GM06990 (cell line): ENCODE data around the gene CARD14.

Experiments
- DNase-seq: peaks from one replicate; pipeline ENCODE4 v3.0.0-alpha.2; 2011; ENCODE audit not compliant: insufficient read length; ENCODE audit errors: extremely low read depth
- H3K27me3 ChIP-seq: replicated peaks from 2 replicates; pipeline ENCODE4 v1.6.0; 2011; ENCODE audit warnings: low read length; ENCODE audit not compliant: control insufficient read depth, insufficient read depth
- H3K36me3 ChIP-seq: 2 replicates; pipeline ENCODE4 v1.5.1; 2011; ENCODE audit warnings: low read length; ENCODE audit not compliant: control insufficient read depth, insufficient read depth
- H3K4me3 ChIP-seq: replicated peaks from 2 replicates; pipeline ENCODE4 v1.5.1; 2011; ENCODE audit warnings: low read depth, mild to moderate bottlenecking, control low read depth, low read length
- CTCF ChIP-seq: IDR thresholded peaks from 2 replicates; pipeline ENCODE4 v1.5.1; 2011; ENCODE audit warnings: low read length, control low read depth, mild to moderate bottlenecking, inconsistent platforms; ENCODE audit not compliant: insufficient read depth, poor library complexity, severe bottlenecking

The CARD14 gene

GRCh38 chr17:80182845-80183223 lies 13.0 kb downstream of the CARD14 start:
- no peak for TF ChIP-seq CTCF

GRCh38 chr17:80183581-80184422 lies 14.0 kb downstream of the CARD14 start:
- DNase-seq, result no peak
- Histone ChIP-seq H3K36me3 (no peaks in the 10 kb centered on the region), H3K27me3 (no peaks in the 10 kb centered on the region; the same call in none of the 2 replicates), H3K4me3 (no peak overlapping the region)
- no peak for TF ChIP-seq CTCF

More at GRCh38 chr17:80182845-80183223, 13.0 kb downstream of the CARD14 start:
- DNase-seq, result no peak
- H3K4me3 ChIP-seq, result no peak overlapping the region
- no peaks in the 10 kb centered on the region; the same call in none of the 2 replicates for H3K27me3 ChIP-seq
- H3K36me3 ChIP-seq, result no peaks in the 10 kb centered on the region

GRCh38 chr17:80184423-80184714 lies 14.5 kb downstream of the CARD14 start:
- Histone ChIP-seq H3K27me3 (no peaks in the 10 kb centered on the region; the same call in none of the 2 replicates), H3K4me3 (no peak overlapping the region), H3K36me3 (no peaks in the 10 kb centered on the region)
- no peak for TF ChIP-seq CTCF
- DNase-seq, result no peak

GRCh38 chr17:80185968-80186367 lies 16.1 kb downstream of the CARD14 start:
- TF ChIP-seq CTCF, result no peak

GRCh38 chr17:80187090-80187489 lies 17.3 kb downstream of the CARD14 start:
- H3K4me3 ChIP-seq, result no peak overlapping the region
- TF ChIP-seq CTCF, result no peak
- H3K27me3 ChIP-seq, result no peaks in the 10 kb centered on the region; the same call in 1 of the 2 replicates
- DNase-seq, result no peak
- no peaks in the 10 kb centered on the region for H3K36me3 ChIP-seq

More at GRCh38 chr17:80185968-80186367, 16.1 kb downstream of the CARD14 start:
- DNase-seq, result no peak
- no peak overlapping the region for H3K4me3 ChIP-seq
- no peaks in the 10 kb centered on the region; the same call in 1 of the 2 replicates for H3K27me3 ChIP-seq
- H3K36me3 ChIP-seq, result no peaks in the 10 kb centered on the region
